ENCODE data around the gene DOCK3.
"Not testable (repeated sequence)": the region's sequence is repeated elsewhere in the genome, so short reads cannot be mapped to it uniquely, and the experiment has no call there.

Gene DOCK3

GRCh38 chr3:50961386-50961785, 286.7 kb downstream of the DOCK3 start:
- Histone ChIP-seq H3K27ac (ENCODE audit: low read length) (no peak overlapping the region), H3K9me3 (ENCODE audit: control insufficient read depth, low read depth, low read length) (no peaks in the 10 kb centered on the region), H3K36me3 (ENCODE audit: control insufficient read depth, low read depth, low read length) (no peaks in the 10 kb centered on the region), H3K27me3 (ENCODE audit: control insufficient read depth, insufficient read depth, low read length) (no peaks in the 10 kb centered on the region), H3K9ac (ENCODE audit: low read length) (no peak overlapping the region), H3K4me3 (ENCODE audit: low read length) (no peak overlapping the region), H3K4me1 (ENCODE audit: control insufficient read depth, low read depth, low read length) (no peaks in the 10 kb centered on the region)

GRCh38 chr3:50971487-50971924, 296.8 kb downstream of the DOCK3 start:
- Histone ChIP-seq H3K27me3 (ENCODE audit: control insufficient read depth, insufficient read depth, low read length) (no peaks in the 10 kb centered on the region), H3K36me3 (ENCODE audit: control insufficient read depth, low read depth, low read length) (no peaks in the 10 kb centered on the region), H3K4me3 (ENCODE audit: low read length) (no peak overlapping the region), H3K9ac (ENCODE audit: low read length) (no peak overlapping the region), H3K9me3 (ENCODE audit: control insufficient read depth, low read depth, low read length) (no peaks in the 10 kb centered on the region), H3K4me1 (ENCODE audit: control insufficient read depth, low read depth, low read length) (no peaks in the 10 kb centered on the region), H3K27ac (ENCODE audit: low read length) (no peak overlapping the region)

GRCh38 chr3:50972029-50972428, 297.3 kb downstream of the DOCK3 start:
- Histone ChIP-seq H3K9ac (ENCODE audit: low read length) (no peak overlapping the region), H3K27ac (ENCODE audit: low read length) (no peak overlapping the region), H3K4me1 (ENCODE audit: control insufficient read depth, low read depth, low read length) (no peaks in the 10 kb centered on the region), H3K9me3 (ENCODE audit: control insufficient read depth, low read depth, low read length) (no peaks in the 10 kb centered on the region), H3K36me3 (ENCODE audit: control insufficient read depth, low read depth, low read length) (no peaks in the 10 kb centered on the region), H3K4me3 (ENCODE audit: low read length) (no peak overlapping the region), H3K27me3 (ENCODE audit: control insufficient read depth, insufficient read depth, low read length) (no peaks in the 10 kb centered on the region)

- peak overlapping the region; percentile 27 for H3K4me3 ChIP-seq (ENCODE audit: low read length)
- H3K36me3 ChIP-seq (ENCODE audit: control insufficient read depth, low read depth, low read length); H3K9ac ChIP-seq (ENCODE audit: low read length); H3K27ac ChIP-seq (ENCODE audit: low read length); H3K27me3 ChIP-seq (ENCODE audit: control insufficient read depth, insufficient read depth, low read length); H3K9me3 ChIP-seq (ENCODE audit: control insufficient read depth, low read depth, low read length); H3K4me1 ChIP-seq (ENCODE audit: control insufficient read depth, low read depth, low read length): not testable (repeated sequence)
Observed at GRCh38 chr3:50978586-50978985, 303.9 kb downstream of the DOCK3 start.

- peaks cover 6% of the 10 kb centered on the region for H3K4me1 ChIP-seq (ENCODE audit: control insufficient read depth, low read depth, low read length)
- H3K4me3 ChIP-seq (ENCODE audit: low read length), result peak overlapping the region; percentile 27
- no peak overlapping the region for H3K9ac ChIP-seq (ENCODE audit: low read length)
- no peaks in the 10 kb centered on the region for H3K36me3 ChIP-seq (ENCODE audit: control insufficient read depth, low read depth, low read length)
- H3K27ac ChIP-seq (ENCODE audit: low read length), result no peak overlapping the region
- H3K9me3 ChIP-seq (ENCODE audit: control insufficient read depth, low read depth, low read length), result no peaks in the 10 kb centered on the region
- no peaks in the 10 kb centered on the region for H3K27me3 ChIP-seq (ENCODE audit: control insufficient read depth, insufficient read depth, low read length)
Observed at GRCh38 chr3:50978991-50979667, 304.4 kb downstream of the DOCK3 start.

GRCh38 chr3:50982540-50983325, 308.0 kb downstream of the DOCK3 start:
- Histone ChIP-seq H3K36me3 (ENCODE audit: control insufficient read depth, low read depth, low read length) (no peaks in the 10 kb centered on the region), H3K4me1 (ENCODE audit: control insufficient read depth, low read depth, low read length) (peaks cover 6% of the 10 kb centered on the region), H3K9me3 (ENCODE audit: control insufficient read depth, low read depth, low read length) (no peaks in the 10 kb centered on the region), H3K4me3 (ENCODE audit: low read length) (no peak overlapping the region), H3K27me3 (ENCODE audit: control insufficient read depth, insufficient read depth, low read length) (no peaks in the 10 kb centered on the region), H3K27ac (ENCODE audit: low read length) (no peak overlapping the region), H3K9ac (ENCODE audit: low read length) (no peak overlapping the region)

- H3K4me3 ChIP-seq (ENCODE audit: low read length), result no peak overlapping the region
- no peaks in the 10 kb centered on the region for H3K36me3 ChIP-seq (ENCODE audit: control insufficient read depth, low read depth, low read length)
- H3K27ac ChIP-seq (ENCODE audit: low read length), result no peak overlapping the region
- H3K27me3 ChIP-seq (ENCODE audit: control insufficient read depth, insufficient read depth, low read length), result no peaks in the 10 kb centered on the region
- H3K9me3 ChIP-seq (ENCODE audit: control insufficient read depth, low read depth, low read length), result no peaks in the 10 kb centered on the region
- H3K9ac ChIP-seq (ENCODE audit: low read length), result no peak overlapping the region
- peaks cover 6% of the 10 kb centered on the region for H3K4me1 ChIP-seq (ENCODE audit: control insufficient read depth, low read depth, low read length)
Observed at GRCh38 chr3:50983887-50984286, 309.2 kb downstream of the DOCK3 start.

- H3K9ac ChIP-seq (ENCODE audit: low read length), result no peak overlapping the region
- H3K36me3 ChIP-seq (ENCODE audit: control insufficient read depth, low read depth, low read length), result no peaks in the 10 kb centered on the region
- no peaks in the 10 kb centered on the region for H3K9me3 ChIP-seq (ENCODE audit: control insufficient read depth, low read depth, low read length)
- H3K4me3 ChIP-seq (ENCODE audit: low read length), result no peak overlapping the region
- no peaks in the 10 kb centered on the region for H3K27me3 ChIP-seq (ENCODE audit: control insufficient read depth, insufficient read depth, low read length)
- H3K27ac ChIP-seq (ENCODE audit: low read length), result no peak overlapping the region
- H3K4me1 ChIP-seq (ENCODE audit: control insufficient read depth, low read depth, low read length), result no peaks in the 10 kb centered on the region
Observed at GRCh38 chr3:50985893-50986292, 311.2 kb downstream of the DOCK3 start.

- H3K36me3 ChIP-seq (ENCODE audit: control insufficient read depth, low read depth, low read length), result no peaks in the 10 kb centered on the region
- no peaks in the 10 kb centered on the region for H3K9me3 ChIP-seq (ENCODE audit: control insufficient read depth, low read depth, low read length)
- no peak overlapping the region for H3K27ac ChIP-seq (ENCODE audit: low read length)
- no peaks in the 10 kb centered on the region for H3K27me3 ChIP-seq (ENCODE audit: control insufficient read depth, insufficient read depth, low read length)
- H3K9ac ChIP-seq (ENCODE audit: low read length), result no peak overlapping the region
- H3K4me1 ChIP-seq (ENCODE audit: control insufficient read depth, low read depth, low read length), result no peaks in the 10 kb centered on the region
- H3K4me3 ChIP-seq (ENCODE audit: low read length), result no peak overlapping the region
Observed at GRCh38 chr3:50986726-50987125, 312.0 kb downstream of the DOCK3 start.

GRCh38 chr3:50994537-50994936, 319.8 kb downstream of the DOCK3 start:
- no peaks in the 10 kb centered on the region for H3K4me1 ChIP-seq (ENCODE audit: control insufficient read depth, low read depth, low read length)
- no peak overlapping the region for H3K9ac ChIP-seq (ENCODE audit: low read length)
- H3K27ac ChIP-seq (ENCODE audit: low read length), result no peak overlapping the region

GRCh38 chr3:50995085-50995824, 320.5 kb downstream of the DOCK3 start:
- H3K9ac ChIP-seq (ENCODE audit: low read length), result no peak overlapping the region
- H3K9me3 ChIP-seq (ENCODE audit: control insufficient read depth, low read depth, low read length), result no peaks in the 10 kb centered on the region
- H3K27ac ChIP-seq (ENCODE audit: low read length), result no peak overlapping the region
- no peaks in the 10 kb centered on the region for H3K27me3 ChIP-seq (ENCODE audit: control insufficient read depth, insufficient read depth, low read length)
- no peak overlapping the region for H3K4me3 ChIP-seq (ENCODE audit: low read length)
- no peaks in the 10 kb centered on the region for H3K4me1 ChIP-seq (ENCODE audit: control insufficient read depth, low read depth, low read length)
- H3K36me3 ChIP-seq (ENCODE audit: control insufficient read depth, low read depth, low read length), result no peaks in the 10 kb centered on the region

More at GRCh38 chr3:50994537-50994936, 319.8 kb downstream of the DOCK3 start:
- Histone ChIP-seq H3K27me3 (ENCODE audit: control insufficient read depth, insufficient read depth, low read length) (no peaks in the 10 kb centered on the region), H3K36me3 (ENCODE audit: control insufficient read depth, low read depth, low read length) (no peaks in the 10 kb centered on the region), H3K9me3 (ENCODE audit: control insufficient read depth, low read depth, low read length) (no peaks in the 10 kb centered on the region), H3K4me3 (ENCODE audit: low read length) (no peak overlapping the region)
